ENCODE data around the gene RANBP10. TPM values are rescaled to one million over a fixed set of nuclear protein-coding genes. Genes with fewer than 3 reads are reported as not detected.

Gene RANBP10
- polyA plus RNA-seq, 2 of the 4 experiments (the other 2 are of a cell fraction), result 7.5 to 9.8 TPM

DNA sequence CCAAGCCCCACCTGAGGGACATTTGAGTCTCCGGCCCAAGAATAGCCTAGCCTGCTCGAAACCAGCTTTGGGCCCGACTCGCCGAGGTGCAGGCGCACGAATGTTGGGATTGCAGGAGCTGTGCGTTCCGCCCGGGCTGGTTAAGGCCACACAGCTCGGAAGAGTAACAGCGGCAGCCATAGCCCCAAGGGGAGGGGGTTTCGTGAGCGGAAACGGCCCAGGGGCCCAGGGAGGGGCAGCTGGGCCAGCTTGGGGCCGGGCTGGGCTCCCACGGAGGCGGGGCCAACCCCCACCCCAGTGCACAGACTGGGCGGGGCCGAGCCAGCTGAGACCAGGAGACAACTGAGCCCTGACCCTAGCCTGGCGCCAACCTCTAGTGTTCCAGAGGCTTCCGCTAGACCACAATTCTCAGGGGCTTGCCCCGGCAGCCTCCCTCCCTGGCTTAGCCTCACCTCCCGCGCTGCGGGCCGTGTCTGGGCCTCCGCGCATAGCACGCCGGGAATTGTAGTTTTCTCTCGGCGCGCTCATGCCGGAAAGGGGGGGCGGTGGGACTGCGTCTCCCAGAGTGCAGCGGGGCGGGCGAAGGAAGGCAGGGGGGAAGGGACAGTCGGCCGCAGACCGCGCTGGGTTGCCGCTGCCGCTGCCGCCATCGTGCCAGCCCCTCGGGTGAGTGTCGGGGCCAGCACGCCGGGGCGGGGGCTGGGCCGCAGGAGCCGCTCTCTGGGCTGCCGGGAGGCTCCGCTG, 40.1 kb upstream of the RANBP10 start, which contains the start of gene NUTF2:
Gene NUTF2 (plus strand): TSS at position 614 of the 744 bp plus-strand sequence. CDS start 18,198 bp downstream, outside the sequence.
- FAIRE-seq (no peak), DNase-seq (ENCODE audit: low read depth in 1 of 2, low spot score in 1 of 2) (peak; percentile 93 to 96), ATAC-seq (peak; percentile 79 to 83)
- peak within 1 kb of the TSS; percentile 93 for H3K4me3 ChIP-seq
- peaks cover 40% of the 10 kb centered on the region for H3K4me1 ChIP-seq
- H3K4me2 ChIP-seq, result peak within 1 kb of the TSS; percentile 98
- 2% methylated on average over 19 of the region's 57 CpGs for WGBS (ENCODE audit: missing lambda C conversion rate)
- ChIA-PET CTCF (interaction anchor here (0.6 to 4.1 kb wide), 4 partner anchors 30 to 65 kb away, joined by 3 to 38 read pairs (median 4); no protein-coding TSS in a partner anchor), POLR2A (interaction anchor here (0.6 to 0.9 kb wide), 6 partner anchors 13 to 89 kb away, joined by 3 to 7 read pairs (median 4); partner anchors contain the start of genes PSKH1, RANBP10 and TSNAXIP1)
- peak within 1 kb of the TSS; percentile 89 to 98 for H3K27ac ChIP-seq
- H3K9me3 ChIP-seq, result no peaks in the 10 kb centered on the region
- TF ChIP-seq, protein P1, sequence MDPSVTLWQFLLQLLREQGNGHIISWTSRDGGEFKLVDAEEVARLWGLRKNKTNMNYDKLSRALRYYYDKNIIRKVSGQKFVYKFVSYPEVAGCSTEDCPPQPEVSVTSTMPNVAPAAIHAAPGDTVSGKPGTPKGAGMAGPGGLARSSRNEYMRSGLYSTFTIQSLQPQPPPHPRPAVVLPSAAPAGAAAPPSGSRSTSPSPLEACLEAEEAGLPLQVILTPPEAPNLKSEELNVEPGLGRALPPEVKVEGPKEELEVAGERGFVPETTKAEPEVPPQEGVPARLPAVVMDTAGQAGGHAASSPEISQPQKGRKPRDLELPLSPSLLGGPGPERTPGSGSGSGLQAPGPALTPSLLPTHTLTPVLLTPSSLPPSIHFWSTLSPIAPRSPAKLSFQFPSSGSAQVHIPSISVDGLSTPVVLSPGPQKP (IDR thresholded peaks at IDR 0.05; ENCODE audit: low read depth, low read length), result no peak
- TF ChIP-seq HEYL (CRISPR knock-in tag; IDR thresholded peaks at IDR 0.05) (no peak), SMC3 (IDR thresholded peaks at IDR 0.05) (no peak), CEBPB (IDR thresholded peaks at IDR 0.05) (no peak), HDAC2 (IDR thresholded peaks at IDR 0.05) (no peak), ZNF302 (CRISPR knock-in tag; IDR thresholded peaks at IDR 0.05) (no peak), JUN (IDR thresholded peaks at IDR 0.05) (peak; percentile 77 to 88), MYC (IDR thresholded peaks at IDR 0.05; ENCODE audit: borderline replicate concordance, low read length) (peak; percentile 92), GATA3 (IDR thresholded peaks at IDR 0.05; ENCODE audit: borderline replicate concordance) (0 out of 2 replicates have a peak, but pooled peaks have one; percentile 23), NPAS2 (CRISPR knock-in tag; IDR thresholded peaks at IDR 0.05; ENCODE audit: borderline replicate concordance) (no peak), POLR2A (IDR thresholded peaks at IDR 0.05; ENCODE audit: low read length) (peak; percentile 68), RCOR1 (IDR thresholded peaks at IDR 0.05; ENCODE audit: low read depth, low read length) (no peak), PHF8 (IDR thresholded peaks at IDR 0.05; ENCODE audit: borderline replicate concordance, low read depth) (no peak), NFE2L2 (conservative IDR thresholded peaks at IDR 0.05; ENCODE audit: low read length) (no peak), FOSL2 (IDR thresholded peaks at IDR 0.05) (no peak), FOSL2 (CRISPR knock-in tag; IDR thresholded peaks at IDR 0.05) (no peak), CHD4 (IDR thresholded peaks at IDR 0.05; ENCODE audit: borderline replicate concordance) (no peak), ESRRA (IDR thresholded peaks at IDR 0.05; ENCODE audit: borderline replicate concordance, low read length) (no peak), FOSB (CRISPR knock-in tag; IDR thresholded peaks at IDR 0.05) (no peak), SREBF2 (IDR thresholded peaks at IDR 0.05) (no peak), ZSCAN20 (CRISPR knock-in tag; IDR thresholded peaks at IDR 0.05) (no peak), HOXA7 (CRISPR knock-in tag; IDR thresholded peaks at IDR 0.05) (no peak), EHMT2 (IDR thresholded peaks at IDR 0.05; ENCODE audit: low read depth) (no peak), CHD2 (IDR thresholded peaks at IDR 0.05; ENCODE audit: low read length, partially characterized antibody) (no peak), EP300 (IDR thresholded peaks at IDR 0.05) (0 out of 5 replicates have a peak, but pooled peaks of 1 of the 2 experiments have one; percentile 11)
- TF ChIP-seq, protein P2, sequence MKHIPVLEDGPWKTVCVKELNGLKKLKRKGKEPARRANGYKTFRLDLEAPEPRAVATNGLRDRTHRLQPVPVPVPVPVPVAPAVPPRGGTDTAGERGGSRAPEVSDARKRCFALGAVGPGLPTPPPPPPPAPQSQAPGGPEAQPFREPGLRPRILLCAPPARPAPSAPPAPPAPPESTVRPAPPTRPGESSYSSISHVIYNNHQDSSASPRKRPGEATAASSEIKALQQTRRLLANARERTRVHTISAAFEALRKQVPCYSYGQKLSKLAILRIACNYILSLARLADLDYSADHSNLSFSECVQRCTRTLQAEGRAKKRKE (CRISPR knock-in tag; IDR thresholded peaks at IDR 0.05; ENCODE audit: low read depth), result no peak
- TF ChIP-seq, protein P3, sequence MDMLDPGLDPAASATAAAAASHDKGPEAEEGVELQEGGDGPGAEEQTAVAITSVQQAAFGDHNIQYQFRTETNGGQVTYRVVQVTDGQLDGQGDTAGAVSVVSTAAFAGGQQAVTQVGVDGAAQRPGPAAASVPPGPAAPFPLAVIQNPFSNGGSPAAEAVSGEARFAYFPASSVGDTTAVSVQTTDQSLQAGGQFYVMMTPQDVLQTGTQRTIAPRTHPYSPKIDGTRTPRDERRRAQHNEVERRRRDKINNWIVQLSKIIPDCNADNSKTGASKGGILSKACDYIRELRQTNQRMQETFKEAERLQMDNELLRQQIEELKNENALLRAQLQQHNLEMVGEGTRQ (IDR thresholded peaks at IDR 0.05), result no peak
- TF ChIP-seq, protein P4, sequence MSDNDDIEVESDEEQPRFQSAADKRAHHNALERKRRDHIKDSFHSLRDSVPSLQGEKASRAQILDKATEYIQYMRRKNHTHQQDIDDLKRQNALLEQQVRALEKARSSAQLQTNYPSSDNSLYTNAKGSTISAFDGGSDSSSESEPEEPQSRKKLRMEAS (IDR thresholded peaks at IDR 0.05), result peak; percentile 82
- TF ChIP-seq, protein P5, sequence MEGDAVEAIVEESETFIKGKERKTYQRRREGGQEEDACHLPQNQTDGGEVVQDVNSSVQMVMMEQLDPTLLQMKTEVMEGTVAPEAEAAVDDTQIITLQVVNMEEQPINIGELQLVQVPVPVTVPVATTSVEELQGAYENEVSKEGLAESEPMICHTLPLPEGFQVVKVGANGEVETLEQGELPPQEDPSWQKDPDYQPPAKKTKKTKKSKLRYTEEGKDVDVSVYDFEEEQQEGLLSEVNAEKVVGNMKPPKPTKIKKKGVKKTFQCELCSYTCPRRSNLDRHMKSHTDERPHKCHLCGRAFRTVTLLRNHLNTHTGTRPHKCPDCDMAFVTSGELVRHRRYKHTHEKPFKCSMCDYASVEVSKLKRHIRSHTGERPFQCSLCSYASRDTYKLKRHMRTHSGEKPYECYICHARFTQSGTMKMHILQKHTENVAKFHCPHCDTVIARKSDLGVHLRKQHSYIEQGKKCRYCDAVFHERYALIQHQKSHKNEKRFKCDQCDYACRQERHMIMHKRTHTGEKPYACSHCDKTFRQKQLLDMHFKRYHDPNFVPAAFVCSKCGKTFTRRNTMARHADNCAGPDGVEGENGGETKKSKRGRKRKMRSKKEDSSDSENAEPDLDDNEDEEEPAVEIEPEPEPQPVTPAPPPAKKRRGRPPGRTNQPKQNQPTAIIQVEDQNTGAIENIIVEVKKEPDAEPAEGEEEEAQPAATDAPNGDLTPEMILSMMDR (IDR thresholded peaks at IDR 0.05), result no peak
- TF ChIP-seq, protein P6, sequence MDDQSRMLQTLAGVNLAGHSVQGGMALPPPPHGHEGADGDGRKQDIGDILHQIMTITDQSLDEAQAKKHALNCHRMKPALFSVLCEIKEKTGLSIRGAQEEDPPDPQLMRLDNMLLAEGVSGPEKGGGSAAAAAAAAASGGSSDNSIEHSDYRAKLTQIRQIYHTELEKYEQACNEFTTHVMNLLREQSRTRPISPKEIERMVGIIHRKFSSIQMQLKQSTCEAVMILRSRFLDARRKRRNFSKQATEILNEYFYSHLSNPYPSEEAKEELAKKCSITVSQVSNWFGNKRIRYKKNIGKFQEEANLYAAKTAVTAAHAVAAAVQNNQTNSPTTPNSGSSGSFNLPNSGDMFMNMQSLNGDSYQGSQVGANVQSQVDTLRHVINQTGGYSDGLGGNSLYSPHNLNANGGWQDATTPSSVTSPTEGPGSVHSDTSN (IDR thresholded peaks at IDR 0.05), result no peak
- TF ChIP-seq, protein P7, sequence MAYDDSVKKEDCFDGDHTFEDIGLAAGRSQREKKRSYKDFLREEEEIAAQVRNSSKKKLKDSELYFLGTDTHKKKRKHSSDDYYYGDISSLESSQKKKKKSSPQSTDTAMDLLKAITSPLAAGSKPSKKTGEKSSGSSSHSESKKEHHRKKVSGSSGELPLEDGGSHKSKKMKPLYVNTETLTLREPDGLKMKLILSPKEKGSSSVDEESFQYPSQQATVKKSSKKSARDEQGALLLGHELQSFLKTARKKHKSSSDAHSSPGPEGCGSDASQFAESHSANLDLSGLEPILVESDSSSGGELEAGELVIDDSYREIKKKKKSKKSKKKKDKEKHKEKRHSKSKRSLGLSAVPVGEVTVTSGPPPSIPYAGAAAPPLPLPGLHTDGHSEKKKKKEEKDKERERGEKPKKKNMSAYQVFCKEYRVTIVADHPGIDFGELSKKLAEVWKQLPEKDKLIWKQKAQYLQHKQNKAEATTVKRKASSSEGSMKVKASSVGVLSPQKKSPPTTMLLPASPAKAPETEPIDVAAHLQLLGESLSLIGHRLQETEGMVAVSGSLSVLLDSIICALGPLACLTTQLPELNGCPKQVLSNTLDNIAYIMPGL (CRISPR knock-in tag; IDR thresholded peaks at IDR 0.05; ENCODE audit: borderline replicate concordance), result no peak

Data from A549 (cell line).